Epithelial cell of esophagus (primary cell): Measurements from ENCODE around the gene TUBB.

Source experiments
- DNase-seq: peaks from one replicate; pipeline ENCODE4 v3.0.0; 2010; ENCODE audit warnings: low read depth
- H3K4me3 ChIP-seq: 2 replicates; pipeline ENCODE4 v1.5.1; 2011; ENCODE audit warnings: mild to moderate bottlenecking, low read length, control low read depth
- TF ChIP-seq, protein P1 (sequence below): IDR thresholded peaks from 2 replicates; pipeline ENCODE4 v1.5.1; 2011; ENCODE audit warnings: low read depth, mild to moderate bottlenecking, low read length, control low read depth, inconsistent platforms; ENCODE audit not compliant: insufficient read depth; ENCODE audit errors: missing control alignments

TUBB gene

DNA sequence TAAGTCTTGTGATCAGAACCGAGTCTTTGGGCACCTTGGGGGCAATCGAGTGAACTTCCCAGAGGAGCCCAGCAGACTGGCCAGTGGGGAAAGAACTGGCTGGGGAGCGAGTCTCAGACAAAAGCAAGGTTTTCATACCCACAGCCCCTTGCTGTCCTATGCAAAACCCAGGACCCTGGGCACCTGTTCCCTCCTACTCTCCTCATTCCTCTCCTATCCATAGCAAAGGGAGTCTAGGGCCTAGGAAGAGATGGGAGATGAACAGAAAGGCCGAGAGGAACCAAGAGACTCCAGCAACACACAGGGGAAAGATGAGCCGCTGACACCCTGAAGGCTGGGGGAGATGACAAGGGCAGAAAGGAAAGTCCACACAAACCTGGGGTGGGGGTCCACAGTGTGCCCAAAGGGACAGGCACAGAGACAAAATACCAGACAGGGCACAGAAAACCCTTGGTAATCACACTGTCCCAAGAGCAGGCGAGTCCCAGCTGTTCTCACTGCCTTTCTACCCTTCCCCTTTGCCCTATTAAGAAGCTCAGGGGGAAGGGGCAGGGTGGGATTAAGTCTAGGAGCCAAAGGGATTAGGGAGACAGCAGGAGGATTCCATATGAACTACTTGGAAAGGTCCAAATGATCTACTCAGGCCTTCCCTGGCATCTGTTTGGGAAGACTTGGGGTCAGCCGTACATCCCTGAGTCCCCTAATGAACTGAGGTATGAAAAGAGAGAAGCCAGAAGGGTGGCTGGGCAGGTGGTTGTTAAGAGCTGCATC is 40.2 kb upstream of the TUBB start:
- TF ChIP-seq, protein P1, sequence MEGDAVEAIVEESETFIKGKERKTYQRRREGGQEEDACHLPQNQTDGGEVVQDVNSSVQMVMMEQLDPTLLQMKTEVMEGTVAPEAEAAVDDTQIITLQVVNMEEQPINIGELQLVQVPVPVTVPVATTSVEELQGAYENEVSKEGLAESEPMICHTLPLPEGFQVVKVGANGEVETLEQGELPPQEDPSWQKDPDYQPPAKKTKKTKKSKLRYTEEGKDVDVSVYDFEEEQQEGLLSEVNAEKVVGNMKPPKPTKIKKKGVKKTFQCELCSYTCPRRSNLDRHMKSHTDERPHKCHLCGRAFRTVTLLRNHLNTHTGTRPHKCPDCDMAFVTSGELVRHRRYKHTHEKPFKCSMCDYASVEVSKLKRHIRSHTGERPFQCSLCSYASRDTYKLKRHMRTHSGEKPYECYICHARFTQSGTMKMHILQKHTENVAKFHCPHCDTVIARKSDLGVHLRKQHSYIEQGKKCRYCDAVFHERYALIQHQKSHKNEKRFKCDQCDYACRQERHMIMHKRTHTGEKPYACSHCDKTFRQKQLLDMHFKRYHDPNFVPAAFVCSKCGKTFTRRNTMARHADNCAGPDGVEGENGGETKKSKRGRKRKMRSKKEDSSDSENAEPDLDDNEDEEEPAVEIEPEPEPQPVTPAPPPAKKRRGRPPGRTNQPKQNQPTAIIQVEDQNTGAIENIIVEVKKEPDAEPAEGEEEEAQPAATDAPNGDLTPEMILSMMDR, result no peak
- no peak overlapping the region for H3K4me3 ChIP-seq
- no peak for DNase-seq

DNA sequence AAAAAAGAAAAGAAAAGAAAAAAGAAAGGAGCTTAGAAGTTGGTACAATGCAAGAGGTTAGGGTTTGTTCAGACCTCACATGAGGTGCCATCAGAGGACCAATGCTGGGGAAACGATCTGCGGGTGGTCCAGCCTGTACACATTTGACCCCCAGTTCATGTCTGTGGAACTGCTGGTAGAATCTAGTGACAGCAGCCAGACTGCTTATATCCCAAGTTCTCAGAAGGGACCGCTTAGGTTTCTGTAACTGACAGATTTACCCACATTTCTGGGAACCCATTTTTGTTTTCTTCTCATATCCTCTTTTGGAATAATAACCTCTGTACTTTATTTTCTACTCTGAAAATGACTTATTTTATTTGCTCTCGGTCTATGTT is 38.4 kb upstream of the TUBB start:
- TF ChIP-seq, protein P1, result no peak
- DNase-seq, result no peak
- no peak overlapping the region for H3K4me3 ChIP-seq

DNA sequence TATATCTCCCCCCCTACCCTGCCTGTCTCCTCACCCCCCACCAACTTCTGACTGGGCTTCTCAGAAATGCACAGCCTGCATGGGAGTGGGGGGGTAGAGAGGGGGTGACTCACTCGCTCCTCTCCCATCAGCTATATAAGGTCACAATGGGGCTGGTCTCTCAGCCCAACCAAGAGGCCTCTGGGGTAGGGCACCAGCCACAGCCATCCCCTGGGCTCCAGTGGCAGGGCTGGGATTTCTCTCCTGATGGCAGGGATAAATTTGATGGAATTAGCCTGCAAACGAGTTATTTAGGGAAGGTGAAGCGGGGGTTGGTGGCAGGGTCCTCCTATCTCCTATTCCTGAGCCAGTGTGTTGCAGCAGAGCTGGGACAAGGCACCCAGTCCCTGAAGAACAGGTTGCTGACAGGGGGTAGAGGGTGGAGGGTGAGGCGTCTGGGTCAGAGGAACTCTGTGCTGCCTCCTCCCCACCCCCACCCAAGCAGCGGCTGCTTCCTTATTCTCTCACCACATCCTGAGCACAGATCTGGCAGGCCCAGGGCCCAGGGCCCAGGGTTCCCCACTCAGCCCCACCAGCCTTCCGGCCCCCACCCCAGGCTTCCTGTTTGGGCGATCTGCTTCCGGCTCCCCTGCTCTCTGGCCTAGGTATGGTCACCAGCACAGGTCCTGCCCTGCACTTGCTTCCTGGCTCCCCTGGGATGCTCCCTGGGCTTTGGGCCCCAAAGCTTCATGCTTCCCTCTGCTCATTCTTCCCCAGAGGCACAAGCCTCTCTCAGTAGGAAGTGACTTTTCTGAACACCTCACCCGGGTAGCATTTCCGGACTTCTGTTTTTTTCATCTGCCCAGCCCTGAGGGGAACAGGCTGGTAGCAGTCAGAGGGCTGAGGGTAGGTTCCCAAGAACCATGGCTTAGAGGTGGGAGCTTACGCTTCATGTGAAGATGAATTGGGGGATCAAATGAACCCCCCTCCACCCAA is 37.7 kb upstream of the TUBB start:
- peak; percentile 84 for DNase-seq
- H3K4me3 ChIP-seq, result peak overlapping the region; percentile 70
- TF ChIP-seq, protein P1, result no peak

DNA sequence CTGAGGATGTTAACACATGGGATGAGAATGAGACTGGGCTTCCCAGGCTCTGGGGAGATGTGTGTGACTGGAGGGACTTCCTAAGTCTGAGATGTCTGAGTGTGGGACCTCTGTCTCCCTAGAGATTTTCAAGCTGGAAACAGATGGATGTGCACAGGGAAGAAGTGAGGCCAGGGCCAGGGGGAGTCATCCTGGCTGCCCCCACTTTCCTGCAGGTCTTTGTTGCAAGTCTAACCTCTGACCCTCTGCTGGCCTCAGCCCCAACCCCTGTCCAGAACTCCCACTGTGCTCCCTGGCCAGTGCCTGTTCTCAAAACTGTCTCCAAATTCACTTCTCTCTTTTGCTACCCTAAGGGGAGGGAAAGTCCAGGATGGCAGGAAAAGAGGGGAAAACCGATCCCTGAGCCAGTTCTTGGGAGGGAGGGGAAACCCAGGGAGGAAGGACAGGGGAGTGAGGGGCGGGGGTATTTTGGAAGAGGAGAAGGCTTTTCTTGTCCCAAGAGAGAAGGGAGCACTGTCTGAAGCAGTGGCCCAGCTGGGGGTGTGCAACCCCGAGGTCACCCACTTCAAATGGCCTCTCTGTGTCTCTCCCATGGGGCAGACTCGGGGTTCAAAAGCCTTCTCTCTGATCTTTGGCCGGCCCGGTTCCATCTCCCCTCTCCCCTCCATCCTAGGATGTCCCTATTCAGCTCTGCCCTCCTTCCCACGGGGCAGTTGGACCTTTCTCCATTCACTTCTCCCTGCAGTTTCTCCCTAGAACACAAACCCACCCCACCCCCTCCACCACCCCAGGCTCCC is 36.8 kb upstream of the TUBB start:
- TF ChIP-seq, protein P1, result no peak
- peak overlapping the region; percentile 70 for H3K4me3 ChIP-seq
- DNase-seq, result no peak

DNA sequence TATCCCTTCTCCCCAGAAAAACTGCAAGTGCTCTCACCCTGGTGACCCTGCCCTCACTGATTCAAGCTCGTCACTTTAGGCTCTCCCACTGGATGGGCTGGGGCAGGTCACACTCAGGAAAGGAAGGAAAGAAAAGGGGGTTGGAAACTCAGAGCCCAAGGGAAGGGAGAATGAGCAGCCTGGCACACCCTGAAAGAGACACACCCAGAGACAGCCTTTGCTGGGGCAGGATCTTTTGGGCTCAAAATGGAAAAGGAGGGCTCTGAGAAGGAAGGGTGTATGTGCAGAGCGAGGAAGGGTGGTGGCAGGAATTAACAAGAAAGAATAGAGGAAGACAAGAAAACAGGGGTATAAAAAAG is 36.2 kb upstream of the TUBB start:
- peak; percentile 21 for DNase-seq
- TF ChIP-seq, protein P1, result no peak
- H3K4me3 ChIP-seq, result peak overlapping the region; percentile 70

DNA sequence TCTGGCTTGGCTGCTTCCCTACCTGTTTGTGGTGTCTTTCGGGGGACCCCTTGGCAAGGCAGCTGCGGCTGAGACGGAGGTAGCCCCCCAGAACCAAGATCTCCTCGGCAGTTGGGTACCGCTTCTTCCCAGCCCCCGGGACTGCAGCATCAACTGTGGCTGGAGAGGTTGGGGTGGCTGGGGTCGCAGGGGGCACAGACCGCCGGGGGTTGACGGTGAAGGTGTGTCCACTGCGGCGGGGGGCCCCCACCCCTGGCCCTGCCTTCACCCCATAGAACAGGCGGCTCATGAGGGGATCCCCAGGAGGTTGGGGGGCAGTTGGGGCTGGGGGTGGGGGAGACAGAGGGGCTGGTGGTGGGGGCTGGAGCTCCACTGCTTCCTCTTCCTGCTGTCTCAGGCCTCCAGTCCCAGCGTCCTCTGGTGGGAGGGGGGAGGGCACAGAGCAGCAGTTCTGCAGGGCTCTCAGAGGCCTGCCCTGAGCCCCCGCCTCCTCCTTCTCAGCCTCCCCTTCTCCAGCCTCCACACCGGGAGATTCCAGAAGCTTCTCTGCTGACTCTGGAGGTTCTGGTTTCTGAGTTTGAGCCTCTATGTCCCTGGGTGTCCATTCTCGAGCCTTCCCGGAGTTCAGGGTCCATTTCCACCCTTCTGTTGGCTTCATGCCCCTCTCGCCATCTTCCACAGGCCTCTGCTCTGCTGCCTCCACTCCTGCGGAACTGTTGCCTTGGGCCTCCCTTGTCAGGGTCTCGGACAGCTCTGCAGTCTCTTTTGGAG is 35.6 kb upstream of the TUBB start:
- TF ChIP-seq, protein P1, result no peak
- H3K4me3 ChIP-seq, result peak overlapping the region; percentile 70

More for the DNA sequence above, 35.6 kb upstream of the TUBB start:
- DNase-seq, result peak; percentile 44
